ENCODE results near the gene SYP. TPM values are rescaled to one million over a fixed set of nuclear protein-coding genes. Genes with fewer than 3 reads are reported as not detected.

Gene SYP
- total and polyA plus RNA-seq, 10 of the 15 experiments (the other 5 are each of a cell fraction or from before 2014, with no cell fraction given) = 0.34 to 1.7 (median 0.74) TPM

- TF ChIP-seq SMAD5 (IDR thresholded peaks at IDR 0.05; ENCODE audit: low read depth) (0 out of 2 replicates have a peak, but pooled peaks have one; percentile 41), KLF5 (IDR thresholded peaks at IDR 0.05; ENCODE audit: partially characterized antibody) (no peak), IKZF2 (IDR thresholded peaks at IDR 0.05) (0 out of 4 replicates have a peak, but pooled peaks of 1 of the 2 experiments have one; percentile 12), PML (IDR thresholded peaks at IDR 0.05; ENCODE audit: low read length) (no peak), MYC (IDR thresholded peaks at IDR 0.05; ENCODE audit: insufficient read depth, insufficient read length, insufficient replicate concordance, low read length, severe bottlenecking) (no peak), DPF2 (IDR thresholded peaks at IDR 0.05) (peak; percentile 35; the same call in 1 of the 2 replicates), YY1 (IDR thresholded peaks at IDR 0.05; ENCODE audit: low read depth, low read length) (peak; percentile 44; the same call in 1 of the 2 replicates), BHLHE40 (IDR thresholded peaks at IDR 0.05; ENCODE audit: borderline replicate concordance in 1 of 2, low read depth in 2 of 2, low read length in 1 of 2) (peak; percentile 47 to 79; a peak in 2 of 4 replicates), BCL11A (IDR thresholded peaks at IDR 0.05; ENCODE audit: low read depth, low read length) (no peak), HDAC6 (IDR thresholded peaks at IDR 0.05; ENCODE audit: unreplicated experiment) (no peak), RAD21 (IDR thresholded peaks at IDR 0.05; ENCODE audit: insufficient read depth, low read depth, low read length) (peak; percentile 37; the same call in 1 of the 2 replicates), MAX (IDR thresholded peaks at IDR 0.05; ENCODE audit: low read depth, low read length) (peak; percentile 40; the same call in 1 of the 2 replicates), WRNIP1 (IDR thresholded peaks at IDR 0.05; ENCODE audit: borderline replicate concordance, low read depth, low read length) (no peak), ZNF592 (IDR thresholded peaks at IDR 0.05) (peak; percentile 68; the same call in 1 of the 2 replicates), RFX5 (IDR thresholded peaks at IDR 0.05; ENCODE audit: low read depth, low read length) (no peak), NFYB (IDR thresholded peaks at IDR 0.05; ENCODE audit: insufficient read depth, low read depth, low read length) (0 out of 2 replicates have a peak, but pooled peaks have one; percentile 14), BACH1 (IDR thresholded peaks at IDR 0.05; ENCODE audit: borderline replicate concordance) (peak; percentile 62; the same call in 1 of the 2 replicates), POLR2A (IDR thresholded peaks at IDR 0.05; ENCODE audit: low read depth, low read length) (peak; percentile 75), NFIC (IDR thresholded peaks at IDR 0.05; ENCODE audit: low read depth, low read length) (no peak), RUNX3 (IDR thresholded peaks at IDR 0.05; ENCODE audit: low read length) (peak; percentile 76), GATAD2B (conservative IDR thresholded peaks at IDR 0.05; ENCODE audit: low read depth) (0 out of 2 replicates have a peak, but pooled peaks have one; percentile 47), HDGF (IDR thresholded peaks at IDR 0.05) (0 out of 2 replicates have a peak, but pooled peaks have one; percentile 27), SMC3 (IDR thresholded peaks at IDR 0.05; ENCODE audit: borderline replicate concordance, low read length) (peak; percentile 25; the same call in 1 of the 2 replicates), EZH2 (IDR thresholded peaks at IDR 0.05; ENCODE audit: borderline replicate concordance, control insufficient read depth, low read depth, low read length) (no peak), IKZF1 (conservative IDR thresholded peaks at IDR 0.05) (0 out of 2 replicates have a peak, but pooled peaks have one; percentile 19), ZZZ3 (IDR thresholded peaks at IDR 0.05; ENCODE audit: control insufficient read depth, insufficient read length, low read depth) (no peak), NRF1 (conservative IDR thresholded peaks at IDR 0.05; ENCODE audit: low read depth, low read length) (peak; percentile 51), CBFB (IDR thresholded peaks at IDR 0.05; ENCODE audit: low read depth) (no peak)
These were observed 43.8 kb downstream of the SYP start (continued) for GRCh38 chrX:49155900-49156837.

All from GM12878 (cell line).